SHP77 (cell line): ENCODE data around the gene SNCAIP.

Experiments used
- DNase-seq, 2 experiments: peaks; one replicate each; lab custom pipeline; 2025; lab: John Stamatoyannopoulos, UW

The SNCAIP gene

DNA sequence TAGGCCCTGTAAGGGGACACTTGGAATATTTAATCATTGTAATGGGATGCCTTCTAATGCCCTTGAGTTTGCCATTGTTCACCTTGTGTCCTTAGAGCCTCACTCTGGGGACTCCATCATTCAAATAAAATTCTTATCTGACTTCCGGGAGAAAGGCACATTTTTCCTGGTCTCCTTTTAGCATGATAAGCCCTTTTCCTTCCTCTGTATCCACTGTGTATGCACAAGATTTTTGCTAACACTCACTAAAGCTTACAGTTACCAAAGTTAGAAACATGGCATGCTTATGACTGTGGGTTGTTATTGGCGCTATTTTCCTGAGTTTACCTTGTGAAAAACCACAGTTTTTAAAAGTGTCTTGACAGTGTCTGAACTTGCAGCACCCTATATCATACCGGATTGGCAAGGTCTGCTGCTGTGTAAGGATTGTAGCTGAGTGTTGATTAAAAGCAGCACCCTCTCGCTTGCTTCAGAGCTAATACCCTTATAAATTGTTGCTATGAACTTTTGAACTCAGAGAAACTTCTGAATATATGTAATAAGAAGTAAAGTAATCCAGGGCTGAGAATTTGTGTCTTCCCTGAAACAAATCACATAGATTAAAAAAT is 46.4 kb downstream of the SNCAIP start:
- DNase-seq: no peak

- no peak for DNase-seq
These were observed 50.3 kb downstream of the SNCAIP start for GRCh38 chr5:122362361-122362760.

- DNase-seq: no peak
These were observed 51.6 kb downstream of the SNCAIP start for GRCh38 chr5:122363623-122364022.

DNA sequence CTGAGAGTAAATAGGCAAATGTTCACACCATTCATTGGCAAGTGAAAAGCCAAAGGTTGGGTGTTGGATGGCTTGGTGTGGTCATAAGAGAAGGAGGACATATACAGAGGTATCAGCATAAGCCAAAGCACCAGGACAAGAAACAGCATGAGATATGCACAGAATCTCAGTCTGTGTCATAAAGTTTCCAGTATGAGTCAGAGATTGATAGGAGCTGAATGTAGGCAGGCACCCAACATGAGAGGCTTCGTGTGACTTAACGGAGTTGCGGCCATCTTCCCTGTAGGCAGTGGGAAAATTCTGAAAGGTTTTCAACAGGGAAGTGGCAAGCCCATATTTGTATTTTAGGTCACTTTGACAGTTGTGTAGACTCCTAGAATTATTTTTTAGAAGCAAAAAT is 54.5 kb downstream of the SNCAIP start:
- no peak for DNase-seq

DNA sequence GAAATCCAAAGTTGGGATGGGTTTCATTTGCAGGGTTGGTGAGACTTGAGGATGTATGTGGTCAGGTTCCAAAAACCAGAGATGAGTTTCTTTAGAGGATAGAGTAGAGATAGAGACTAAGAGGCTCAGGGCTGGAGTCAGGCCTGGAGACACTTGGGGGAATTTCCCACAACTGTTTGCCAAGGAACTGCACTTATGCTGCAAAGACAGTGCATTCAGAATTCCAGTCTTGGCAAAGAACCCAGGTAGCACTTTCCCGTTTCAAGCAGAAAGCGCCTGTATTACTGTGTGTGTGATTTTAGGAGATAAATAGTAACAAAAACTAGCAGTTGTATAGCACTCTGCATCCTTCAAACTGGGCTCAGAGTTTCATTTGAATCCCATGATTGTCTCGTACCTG is 55.4 kb downstream of the SNCAIP start:
- no peak for DNase-seq

DNA sequence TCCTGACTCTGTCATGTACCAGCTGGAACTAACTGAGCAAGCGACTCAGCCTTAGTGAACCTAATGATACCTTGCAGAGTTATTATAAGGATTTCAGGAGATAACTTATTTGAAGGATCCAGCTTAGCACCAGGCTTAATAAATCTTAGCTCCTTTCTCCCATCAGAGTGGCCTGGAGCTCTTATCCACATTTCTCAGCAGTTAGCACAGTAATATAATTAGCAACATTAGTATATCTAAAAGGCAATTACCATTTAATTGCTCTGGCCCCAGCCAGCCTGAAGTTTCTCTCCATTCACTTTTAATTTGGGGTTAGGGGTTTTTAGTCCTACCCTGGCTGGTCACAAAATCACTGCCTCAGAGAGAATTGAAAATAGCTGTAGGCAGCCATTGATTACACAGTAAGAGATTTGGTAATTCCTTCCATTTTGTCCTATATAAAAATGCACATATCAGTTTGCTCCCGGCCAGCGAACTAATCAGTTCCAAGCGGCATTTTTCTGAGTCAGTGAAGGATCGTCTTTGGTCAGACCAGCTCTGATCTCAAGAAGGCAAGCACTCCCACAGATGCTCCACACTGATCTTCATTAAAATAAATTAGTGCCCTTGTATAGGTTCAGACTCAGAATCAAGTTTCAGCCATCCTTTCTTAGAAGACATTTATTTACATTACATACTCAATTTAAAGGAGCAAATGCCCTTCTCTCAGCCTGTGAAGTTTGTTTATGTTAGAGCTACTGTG is 56.6 kb downstream of the SNCAIP start:
- DNase-seq: no peak

DNA sequence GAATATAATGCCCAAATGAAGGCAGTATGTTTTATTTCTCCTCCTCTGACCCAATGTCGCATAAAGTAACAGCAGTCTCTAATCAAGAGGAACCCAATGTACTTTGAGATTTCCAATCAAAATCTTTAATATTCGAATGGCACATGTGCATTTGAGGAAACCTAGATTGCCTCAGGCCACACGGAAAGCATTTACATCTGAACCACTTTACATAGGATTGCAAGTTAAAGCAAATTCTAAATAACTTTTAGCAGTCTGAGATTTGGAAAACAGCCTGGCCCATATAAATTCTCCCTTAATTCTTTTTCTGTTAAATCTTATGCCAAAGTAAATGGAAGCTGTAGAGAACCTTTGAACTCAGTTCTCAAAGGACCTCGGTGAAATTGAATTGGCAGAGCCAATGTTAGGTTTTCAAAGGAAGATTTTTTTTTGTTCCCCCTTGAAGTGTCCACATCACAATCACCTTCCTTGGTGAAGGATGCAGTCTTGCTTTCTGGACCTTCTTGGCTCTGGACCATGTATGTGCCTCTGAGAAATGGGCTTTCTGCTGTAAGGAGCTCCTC is 57.3 kb downstream of the SNCAIP start:
- DNase-seq: no peak

DNA sequence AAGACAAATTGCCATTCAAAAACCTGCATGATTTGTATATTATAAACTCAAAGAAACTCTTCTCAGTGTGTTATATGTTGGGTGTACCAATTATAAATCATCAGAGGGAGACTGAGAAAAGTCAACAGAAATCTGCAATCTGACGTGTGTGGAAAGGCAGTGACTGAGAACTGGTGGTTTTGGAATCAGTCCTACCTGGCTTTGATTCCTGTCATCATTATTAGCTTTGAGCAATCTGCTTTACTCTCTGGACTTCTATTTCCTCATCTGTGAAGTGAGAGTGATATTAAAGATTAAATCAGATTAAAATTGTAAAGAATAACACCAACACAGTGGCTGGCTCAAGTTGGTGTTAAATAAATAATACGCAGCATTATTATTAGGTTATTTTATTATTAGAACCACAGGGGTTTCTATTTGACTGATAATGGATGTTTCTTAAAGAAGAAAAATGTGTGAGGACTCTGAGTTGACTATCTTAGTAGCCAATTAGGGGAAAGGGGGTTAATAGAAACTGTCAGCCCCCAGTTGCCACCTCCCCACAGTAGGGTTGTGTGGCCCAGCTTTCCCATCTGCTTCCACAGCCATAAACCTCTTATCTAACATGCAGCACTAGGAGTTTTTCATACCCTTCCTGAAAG is 59.6 kb downstream of the SNCAIP start:
- DNase-seq: no peak

DNA sequence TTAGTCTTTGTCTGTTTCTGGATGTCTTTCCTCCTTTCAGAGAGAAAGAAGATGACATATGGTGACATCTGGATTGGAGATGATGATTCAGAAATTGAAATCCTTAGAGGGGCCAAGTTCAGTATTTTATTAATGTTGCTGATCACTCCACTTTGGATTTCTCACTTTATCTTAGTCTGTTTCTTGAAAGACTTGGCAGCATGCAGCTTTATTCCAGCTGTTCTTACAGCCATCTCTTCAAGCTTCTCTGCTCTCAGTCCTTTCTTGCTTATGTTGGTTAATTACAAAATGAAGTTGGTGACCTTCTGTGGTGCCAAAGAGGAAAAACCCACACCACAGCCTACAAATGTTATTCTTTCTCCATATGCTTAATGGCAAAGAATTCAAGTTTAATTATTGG is 62.1 kb downstream of the SNCAIP start:
- DNase-seq: no peak

DNA sequence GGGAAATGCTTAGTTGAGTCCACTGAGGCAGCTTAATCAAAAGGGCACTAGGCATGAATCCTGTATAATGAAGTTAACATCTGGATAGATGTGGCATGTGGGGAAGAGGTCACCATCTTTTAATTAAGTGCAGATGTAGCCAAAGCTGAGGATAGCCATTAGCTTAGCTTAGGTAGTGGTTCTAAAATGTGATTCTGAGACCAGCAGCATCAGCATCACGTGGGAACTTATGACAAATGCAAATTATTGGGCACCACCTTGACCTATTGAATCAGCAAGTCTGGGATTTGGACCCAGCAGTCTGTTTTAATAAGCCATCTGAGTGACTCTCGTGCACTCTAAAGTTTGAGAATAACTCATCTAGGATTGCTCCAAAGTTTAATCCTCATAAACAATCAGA is 63.8 kb downstream of the SNCAIP start:
- no peak for DNase-seq

- no peak for DNase-seq
These were observed 64.2 kb downstream of the SNCAIP start for GRCh38 chr5:122376250-122376649.

DNA sequence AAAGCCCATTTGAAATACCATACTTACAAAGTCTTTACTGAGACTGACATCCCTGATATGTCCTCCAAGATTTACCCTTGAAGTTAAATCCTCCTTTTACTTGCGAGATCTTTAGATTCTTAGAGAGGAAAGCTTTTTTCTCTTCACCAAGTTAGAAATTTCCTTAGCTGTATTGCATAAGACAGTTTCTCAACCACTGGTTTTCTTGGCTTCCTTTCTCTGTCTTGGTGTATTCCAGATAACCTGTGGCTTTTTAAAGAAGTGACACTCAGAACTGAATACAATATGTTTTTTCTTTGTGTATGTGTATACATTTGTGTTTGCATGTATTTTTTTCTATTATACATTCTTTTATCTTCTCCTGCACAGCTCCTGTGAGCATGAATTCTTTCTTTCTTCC is 65.0 kb downstream of the SNCAIP start:
- no peak for DNase-seq

GRCh38 chr5:122382938-122383337 is 70.9 kb downstream of the SNCAIP start:
- peak; percentile 24 to 51 for DNase-seq

DNA sequence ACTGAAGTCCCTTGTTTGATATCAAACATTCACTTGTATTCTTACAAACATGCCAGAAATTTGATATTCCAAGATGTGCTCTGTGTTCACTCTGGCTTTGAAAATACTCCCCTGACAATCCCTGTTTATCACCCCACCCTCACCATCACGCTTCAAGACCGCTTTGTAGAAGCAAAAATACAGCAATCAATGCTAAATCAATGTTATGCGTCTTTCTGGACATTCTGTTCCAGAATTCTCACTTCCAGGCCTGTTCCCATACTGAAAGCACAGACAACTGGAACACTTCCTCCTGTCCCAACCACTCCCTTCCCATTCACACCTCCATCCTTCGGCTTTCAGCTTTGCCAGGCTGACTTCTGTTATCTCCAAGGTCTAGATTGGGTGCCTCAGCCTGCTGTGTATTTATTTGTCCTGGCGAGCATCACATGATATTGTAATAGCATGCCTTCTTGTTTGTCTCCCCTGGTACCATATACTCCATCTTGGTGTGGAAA is 72.8 kb downstream of the SNCAIP start:
- no peak for DNase-seq

DNA sequence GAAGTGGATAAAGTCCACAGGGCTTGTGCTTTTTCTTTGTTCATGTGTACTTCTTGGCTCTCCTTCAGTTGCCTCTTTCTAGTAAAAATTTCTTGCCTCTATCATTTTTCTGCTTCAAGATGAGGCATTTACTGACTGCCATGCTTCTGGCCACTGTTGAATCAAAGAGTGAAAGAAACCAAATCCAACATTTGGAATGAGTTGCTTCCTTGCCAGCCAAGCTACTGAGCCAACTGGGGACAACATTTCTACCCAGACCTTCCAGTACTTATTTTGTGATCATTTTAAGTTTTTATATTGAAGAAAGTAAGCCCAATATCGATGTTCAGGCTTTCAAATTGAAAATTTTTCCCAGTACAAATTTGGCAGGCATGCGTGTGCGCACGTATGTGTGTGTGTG is 73.2 kb downstream of the SNCAIP start:
- no peak for DNase-seq

DNA sequence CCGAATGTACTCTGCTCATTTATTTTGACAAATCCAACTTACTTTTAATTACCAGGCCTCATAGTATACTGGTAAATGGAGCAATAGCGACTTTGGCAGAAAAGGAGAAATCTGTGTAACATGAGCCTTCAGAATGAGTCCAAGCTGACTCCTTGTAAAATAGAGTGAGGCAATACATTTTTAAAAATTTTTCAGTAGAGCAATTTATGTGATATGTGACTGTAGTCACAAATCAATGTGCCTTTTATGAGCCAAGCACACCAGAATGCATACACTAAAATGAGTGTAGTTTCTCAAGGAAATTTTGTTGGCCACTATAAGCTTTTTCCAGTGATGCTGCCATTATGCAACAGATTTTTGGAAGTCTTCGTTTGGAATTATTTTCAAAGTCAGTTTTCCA is 73.8 kb downstream of the SNCAIP start:
- DNase-seq: no peak

DNA sequence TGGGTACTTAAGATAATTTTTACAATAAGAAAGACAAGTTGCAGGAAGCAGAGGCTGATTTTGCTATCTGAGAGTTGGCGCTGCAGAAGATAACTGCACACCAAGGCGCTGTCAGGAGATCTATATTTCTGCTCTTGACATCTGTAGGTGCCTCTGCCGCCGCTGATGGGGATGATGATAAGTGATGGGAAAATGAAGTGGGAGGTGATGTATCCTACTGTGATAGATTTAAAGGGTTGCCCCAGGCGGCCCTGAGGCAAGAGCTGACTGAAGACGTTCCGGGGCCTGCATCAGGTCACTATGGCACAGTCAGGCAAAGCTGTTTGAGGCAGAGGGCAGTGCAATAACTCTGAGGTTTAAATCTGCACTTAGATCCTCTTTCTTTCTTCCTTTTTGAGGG is 78.1 kb downstream of the SNCAIP start:
- DNase-seq: no peak

DNA sequence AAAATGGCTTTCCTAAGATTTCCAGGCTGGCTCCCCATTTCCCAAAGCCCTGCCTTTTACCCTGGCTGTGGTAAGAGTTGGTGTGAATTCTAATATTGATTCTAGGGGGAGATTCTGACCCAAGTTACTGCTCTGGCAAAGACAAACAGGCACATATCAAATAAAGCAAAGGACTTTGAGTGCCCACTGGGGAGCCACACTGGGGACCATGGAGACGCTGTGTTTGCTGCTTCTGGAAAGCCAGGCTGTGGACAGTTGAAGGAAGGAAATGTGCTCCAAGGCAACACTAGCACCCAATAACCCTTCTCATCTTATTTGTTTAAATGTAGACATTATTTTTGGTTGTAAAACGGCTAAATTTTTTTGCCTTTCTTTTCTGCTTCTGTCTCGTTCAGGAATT is 78.7 kb downstream of the SNCAIP start:
- DNase-seq: no peak

DNA sequence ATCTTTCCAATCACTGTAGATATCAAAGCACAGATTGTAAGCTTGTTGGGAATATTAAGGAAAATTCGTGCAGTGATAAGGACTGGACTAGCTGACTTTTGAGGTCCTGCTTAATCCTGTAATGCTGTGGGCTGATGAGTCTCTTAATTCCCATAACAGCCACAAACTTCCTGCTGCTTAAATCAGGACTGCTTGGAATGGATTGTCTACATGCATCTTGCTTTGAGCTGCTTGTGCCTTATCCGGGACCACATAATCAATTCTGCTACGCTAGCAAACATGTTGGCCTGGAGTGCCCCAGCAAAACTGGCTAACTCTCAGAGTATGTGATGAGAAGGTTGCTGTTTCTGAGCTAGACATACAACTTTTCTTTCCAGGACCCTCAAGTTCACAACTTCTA is 79.6 kb downstream of the SNCAIP start:
- no peak for DNase-seq

DNA sequence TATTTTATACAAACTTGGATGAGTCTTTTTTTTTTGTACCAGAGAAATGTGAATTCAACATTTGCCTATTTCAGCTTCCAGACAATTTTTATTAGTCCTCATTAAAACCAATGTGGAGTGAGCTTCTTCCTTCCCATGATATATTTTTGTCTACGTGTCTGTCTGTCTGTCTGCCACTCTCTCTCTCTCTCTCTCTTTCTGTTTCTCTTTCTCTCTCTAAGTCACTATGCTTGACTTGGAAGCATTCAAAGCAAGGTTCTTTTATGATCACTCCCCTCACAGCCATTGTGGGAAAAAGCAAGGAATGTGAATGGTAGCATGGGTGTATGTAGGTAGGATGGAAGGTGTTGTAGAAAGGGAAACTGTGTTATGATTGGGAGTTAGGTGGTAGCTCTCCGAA is 80.2 kb downstream of the SNCAIP start:
- DNase-seq: no peak

DNA sequence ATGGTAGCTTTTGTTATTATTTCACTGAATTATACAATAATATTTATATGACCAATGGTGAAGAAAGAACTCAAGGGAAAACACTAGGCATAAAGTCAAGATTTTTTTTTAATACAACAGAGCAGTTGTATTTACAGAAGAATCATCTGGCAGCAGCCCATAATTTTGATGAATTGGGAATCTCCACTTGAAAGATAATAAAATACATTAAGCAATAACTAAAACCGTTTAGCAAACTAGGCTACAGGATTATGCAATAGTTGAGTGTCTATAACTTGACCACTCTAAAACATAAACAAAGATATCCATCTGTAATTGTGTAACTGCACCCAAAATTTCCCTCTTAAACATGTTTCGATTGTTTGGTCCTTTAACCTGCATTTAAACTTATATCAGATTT is 80.8 kb downstream of the SNCAIP start:
- peak in 1 of 2 experiments; percentile 21 for DNase-seq

DNA sequence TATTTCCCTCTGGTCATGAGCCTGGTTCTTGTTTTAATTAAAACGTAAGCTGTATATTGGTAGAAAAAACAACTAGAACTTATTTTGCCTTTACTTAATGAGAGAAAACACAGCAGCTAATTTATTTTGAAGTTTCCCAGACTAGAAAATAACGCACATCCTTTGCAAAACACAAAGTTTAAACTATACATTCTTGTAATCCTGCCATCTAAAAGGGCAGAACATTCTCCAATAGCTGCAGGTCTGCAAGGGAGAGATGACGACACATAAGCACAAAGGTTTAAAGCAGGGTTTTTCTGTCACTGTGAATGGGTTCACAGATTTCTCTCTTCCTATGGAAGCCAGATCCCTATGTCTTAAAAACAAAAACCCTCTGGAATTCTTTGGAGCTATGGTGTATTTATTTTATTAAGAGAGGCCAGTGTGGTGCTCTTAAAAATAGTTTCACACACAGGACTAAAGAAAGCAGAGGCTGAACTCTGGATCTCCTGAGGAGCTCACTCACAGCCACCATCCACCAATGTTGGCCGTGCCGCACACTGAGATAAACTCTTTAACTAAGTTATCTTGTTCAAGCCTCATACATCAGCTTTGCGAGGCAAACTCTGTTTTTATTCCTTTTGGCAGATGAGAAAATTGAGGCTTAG is 82.4 kb downstream of the SNCAIP start:
- DNase-seq: no peak

DNA sequence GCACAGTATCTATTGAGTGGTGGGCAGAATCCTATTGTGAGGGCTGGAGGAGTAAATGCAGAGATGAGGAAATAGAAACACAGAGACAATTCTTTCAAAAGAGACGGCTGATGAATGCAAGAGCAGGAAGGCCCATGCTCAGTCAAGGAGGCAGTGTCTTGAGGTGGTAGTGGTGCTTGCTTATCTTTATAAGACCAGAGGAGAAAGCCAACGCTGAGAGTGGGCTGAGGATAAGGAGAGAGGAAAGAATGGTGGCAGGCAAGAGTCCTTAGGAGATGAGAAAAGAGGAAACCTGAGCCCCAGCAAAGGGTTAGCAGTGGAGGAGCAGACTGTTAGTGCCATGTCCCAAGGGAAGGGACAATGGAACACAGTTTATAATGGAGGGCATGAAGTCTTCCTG is 86.0 kb downstream of the SNCAIP start:
- DNase-seq: no peak
